GM23338 (cell line): Measurements from ENCODE around the gene ERCC6L.

Experiments used
- EZH2 ChIP-seq: fragments of 200-600 bp; sonication (generic); IDR thresholded peaks from one replicate; pipeline ENCODE4 v1.8.0; 2017; ENCODE audit warnings: antibody characterized with exemption, mild to moderate bottlenecking, low read depth; ENCODE audit not compliant: unreplicated experiment
- POLR2AphosphoS5 ChIP-seq: IDR thresholded peaks from 2 replicates; pipeline ENCODE4 v1.6.1; 2016; ENCODE audit warnings: antibody characterized with exemption, low read depth
- STAT1 ChIP-seq: IDR thresholded peaks from one replicate; pipeline ENCODE4 v1.6.1; 2016; ENCODE audit warnings: antibody characterized with exemption; ENCODE audit not compliant: unreplicated experiment
- TF ChIP-seq, protein P1 (sequence below), 2 experiments: fragments of 200-600 bp in 1 of 2; sonication (generic) in 1 of 2; conservative IDR thresholded peaks; 2 replicates each; pipeline versions ENCODE4 v1.5.1 to v1.6.1; 2016 to 2017; ENCODE audit warnings: antibody characterized with exemption in 2 of 2, low read depth in 2 of 2, mild to moderate bottlenecking in 2 of 2, moderate library complexity in 1 of 2
- TF ChIP-seq, protein P2 (sequence below): IDR thresholded peaks from one replicate; pipeline ENCODE4 v1.6.1; 2018; ENCODE audit warnings: antibody characterized with exemption; ENCODE audit not compliant: unreplicated experiment

DNA sequence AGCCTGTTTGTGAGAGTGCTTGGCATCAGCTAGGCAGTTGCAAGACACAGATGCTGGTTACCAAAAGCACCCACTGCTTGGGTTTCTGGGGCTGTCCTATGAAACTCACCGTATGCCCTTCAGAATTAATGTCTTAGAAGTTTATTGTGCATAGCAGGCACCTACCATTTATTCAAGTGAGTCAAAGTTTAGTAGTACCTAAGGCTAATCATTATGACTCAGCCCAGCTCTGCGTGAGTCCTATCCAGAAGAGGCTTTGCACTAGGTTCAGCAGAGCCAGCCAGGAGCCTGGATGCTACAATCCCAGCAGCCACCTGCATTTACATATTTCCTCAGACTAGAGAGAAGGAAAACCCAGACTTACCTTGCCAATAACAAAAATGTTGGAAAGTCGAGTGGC, 34.0 kb upstream of the ERCC6L start:
- TF ChIP-seq, protein P1, sequence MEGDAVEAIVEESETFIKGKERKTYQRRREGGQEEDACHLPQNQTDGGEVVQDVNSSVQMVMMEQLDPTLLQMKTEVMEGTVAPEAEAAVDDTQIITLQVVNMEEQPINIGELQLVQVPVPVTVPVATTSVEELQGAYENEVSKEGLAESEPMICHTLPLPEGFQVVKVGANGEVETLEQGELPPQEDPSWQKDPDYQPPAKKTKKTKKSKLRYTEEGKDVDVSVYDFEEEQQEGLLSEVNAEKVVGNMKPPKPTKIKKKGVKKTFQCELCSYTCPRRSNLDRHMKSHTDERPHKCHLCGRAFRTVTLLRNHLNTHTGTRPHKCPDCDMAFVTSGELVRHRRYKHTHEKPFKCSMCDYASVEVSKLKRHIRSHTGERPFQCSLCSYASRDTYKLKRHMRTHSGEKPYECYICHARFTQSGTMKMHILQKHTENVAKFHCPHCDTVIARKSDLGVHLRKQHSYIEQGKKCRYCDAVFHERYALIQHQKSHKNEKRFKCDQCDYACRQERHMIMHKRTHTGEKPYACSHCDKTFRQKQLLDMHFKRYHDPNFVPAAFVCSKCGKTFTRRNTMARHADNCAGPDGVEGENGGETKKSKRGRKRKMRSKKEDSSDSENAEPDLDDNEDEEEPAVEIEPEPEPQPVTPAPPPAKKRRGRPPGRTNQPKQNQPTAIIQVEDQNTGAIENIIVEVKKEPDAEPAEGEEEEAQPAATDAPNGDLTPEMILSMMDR (conservative IDR thresholded peaks at IDR 0.05; ENCODE audit: low read depth in 2 of 2): no peak
- TF ChIP-seq, protein P2, sequence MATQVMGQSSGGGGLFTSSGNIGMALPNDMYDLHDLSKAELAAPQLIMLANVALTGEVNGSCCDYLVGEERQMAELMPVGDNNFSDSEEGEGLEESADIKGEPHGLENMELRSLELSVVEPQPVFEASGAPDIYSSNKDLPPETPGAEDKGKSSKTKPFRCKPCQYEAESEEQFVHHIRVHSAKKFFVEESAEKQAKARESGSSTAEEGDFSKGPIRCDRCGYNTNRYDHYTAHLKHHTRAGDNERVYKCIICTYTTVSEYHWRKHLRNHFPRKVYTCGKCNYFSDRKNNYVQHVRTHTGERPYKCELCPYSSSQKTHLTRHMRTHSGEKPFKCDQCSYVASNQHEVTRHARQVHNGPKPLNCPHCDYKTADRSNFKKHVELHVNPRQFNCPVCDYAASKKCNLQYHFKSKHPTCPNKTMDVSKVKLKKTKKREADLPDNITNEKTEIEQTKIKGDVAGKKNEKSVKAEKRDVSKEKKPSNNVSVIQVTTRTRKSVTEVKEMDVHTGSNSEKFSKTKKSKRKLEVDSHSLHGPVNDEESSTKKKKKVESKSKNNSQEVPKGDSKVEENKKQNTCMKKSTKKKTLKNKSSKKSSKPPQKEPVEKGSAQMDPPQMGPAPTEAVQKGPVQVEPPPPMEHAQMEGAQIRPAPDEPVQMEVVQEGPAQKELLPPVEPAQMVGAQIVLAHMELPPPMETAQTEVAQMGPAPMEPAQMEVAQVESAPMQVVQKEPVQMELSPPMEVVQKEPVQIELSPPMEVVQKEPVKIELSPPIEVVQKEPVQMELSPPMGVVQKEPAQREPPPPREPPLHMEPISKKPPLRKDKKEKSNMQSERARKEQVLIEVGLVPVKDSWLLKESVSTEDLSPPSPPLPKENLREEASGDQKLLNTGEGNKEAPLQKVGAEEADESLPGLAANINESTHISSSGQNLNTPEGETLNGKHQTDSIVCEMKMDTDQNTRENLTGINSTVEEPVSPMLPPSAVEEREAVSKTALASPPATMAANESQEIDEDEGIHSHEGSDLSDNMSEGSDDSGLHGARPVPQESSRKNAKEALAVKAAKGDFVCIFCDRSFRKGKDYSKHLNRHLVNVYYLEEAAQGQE: no peak
- no peak for TF ChIP-seq EZH2
- TF ChIP-seq POLR2AphosphoS5: no peak
- no peak for TF ChIP-seq STAT1
